H1 (cell line): ENCODE results near the gene ZNF219. TPM values are rescaled to one million over a fixed set of nuclear protein-coding genes. Genes with fewer than 3 reads are reported as not detected.

Experiments used
- CTCF ChIA-PET: fragments of 300-600 bp; sonication (Branson Sonifier 250); formaldehyde crosslinking; loops from one replicate; lab custom pipeline; 2021; ENCODE audit not compliant: partially characterized antibody; lab: Charles Lee
- POLR2A ChIA-PET: fragments of 300-600 bp; sonication (Branson Sonifier 250); formaldehyde crosslinking; loops from one replicate; lab custom pipeline; 2021; ENCODE audit warnings: inconsistent platforms; ENCODE audit not compliant: partially characterized antibody; lab: Charles Lee
- DNase-seq, 2 experiments: peaks; one replicate each; pipeline versions ENCODE4 v3.0.0 to v3.0.0-alpha.2; 2010 to 2022; ENCODE audit warnings: low spot score in 2 of 2, low read depth in 1 of 2, mixed read lengths in 1 of 2
- FAIRE-seq: peaks from 2 replicates; lab custom pipeline; 2011; peaks lifted over from hg19 to GRCh38; lab: Jason Lieb, UNC
- H2AFZ ChIP-seq: 2 replicates; pipeline ENCODE4 v1.8.1; 2012; ENCODE audit warnings: low read length, inconsistent platforms
- H2AK5ac ChIP-seq: 2 replicates; pipeline ENCODE4 v1.6.1; 2013; ENCODE audit warnings: low read depth, low read length
- H2BK120ac ChIP-seq: replicated peaks from 2 replicates; pipeline ENCODE3; 2013; ENCODE audit warnings: low read depth, low read length, inconsistent platforms
- H2BK12ac ChIP-seq: 2 replicates; pipeline ENCODE4 v1.6.1; 2013; ENCODE audit warnings: low read depth, low read length
- H2BK15ac ChIP-seq: 2 replicates; pipeline ENCODE4 v1.6.1; 2013; ENCODE audit warnings: low read length
- H2BK20ac ChIP-seq: 2 replicates; pipeline ENCODE4 v1.6.1; 2013; ENCODE audit warnings: low read length
- H2BK5ac ChIP-seq: 2 replicates; pipeline ENCODE4 v1.6.1; 2013; ENCODE audit warnings: low read depth, low read length
- H3K14ac ChIP-seq: 2 replicates; pipeline ENCODE4 v1.6.1; 2013; ENCODE audit warnings: inconsistent platforms; ENCODE audit not compliant: insufficient read length
- H3K18ac ChIP-seq: 2 replicates; pipeline ENCODE4 v1.6.1; 2013; ENCODE audit warnings: low read length; ENCODE audit errors: extremely low read depth
- H3K23ac ChIP-seq: 2 replicates; pipeline ENCODE4 v1.6.1; 2013; ENCODE audit warnings: inconsistent platforms; ENCODE audit not compliant: insufficient read length
- H3K23me2 ChIP-seq: 2 replicates; pipeline ENCODE4 v1.6.1; 2013; ENCODE audit warnings: low read depth, low read length
- H3K27ac ChIP-seq: 2 replicates; pipeline ENCODE4 v1.6.1; 2011; ENCODE audit warnings: low read depth, low read length, inconsistent platforms
- H3K27me3 ChIP-seq, 4 experiments: replicated peaks in 1 of 4; 1 replicate in 1 of 4; 2 replicates in 3 of 4; pipeline versions ENCODE4 v1.6.1 to v1.8.1; 2011 to 2013; ENCODE audit warnings: low read length in 3 of 4, mild to moderate bottlenecking in 3 of 4, inconsistent platforms in 2 of 4, mixed read lengths in 2 of 4, moderate library complexity in 1 of 4; ENCODE audit not compliant: control insufficient read depth in 3 of 4, insufficient read depth in 3 of 4; ENCODE audit errors: extremely low read depth in 1 of 4
- H3K36me3 ChIP-seq, 4 experiments: 2 replicates each; pipeline versions ENCODE4 v1.6.1 to v1.8.1; 2011 to 2013; ENCODE audit warnings: mild to moderate bottlenecking in 4 of 4, low read length in 3 of 4, moderate library complexity in 2 of 4, control low read depth in 1 of 4, inconsistent platforms in 1 of 4; ENCODE audit not compliant: insufficient read depth in 4 of 4, control insufficient read depth in 2 of 4
- H3K4ac ChIP-seq: replicated peaks from 2 replicates; pipeline ENCODE3; 2013; ENCODE audit warnings: low read length, low read depth, mixed read lengths, inconsistent platforms; ENCODE audit not compliant: insufficient read length
- H3K4me1 ChIP-seq, 4 experiments: replicated peaks in 1 of 4; 1 replicate in 1 of 4; 2 replicates in 3 of 4; pipeline versions ENCODE4 v1.6.1 to v1.8.1; 2011 to 2013; ENCODE audit warnings: low read length in 3 of 4, inconsistent platforms in 2 of 4, mixed read lengths in 1 of 4; ENCODE audit not compliant: insufficient read depth in 4 of 4, control insufficient read depth in 3 of 4
- H3K4me2 ChIP-seq, 2 experiments: 2 replicates each; pipeline versions ENCODE4 v1.6.1 to v1.8.1; 2011 to 2013; ENCODE audit warnings: low read depth in 2 of 2, low read length in 2 of 2, control low read depth in 1 of 2, inconsistent platforms in 1 of 2, mild to moderate bottlenecking in 1 of 2; ENCODE audit not compliant: insufficient read depth in 1 of 2
- H3K4me3 ChIP-seq, 4 experiments: fragments of 200-600, 300-600 bp in 1 of 4; sonication (generic), shearing (Covaris generic), sonication (Bioruptor Twin) in 1 of 4; 2 replicates each; pipeline versions ENCODE4 v1.5.1 to v1.8.1; 2011 to 2016; ENCODE audit warnings: low read length in 4 of 4, low read depth in 3 of 4, control low read depth in 2 of 4, inconsistent platforms in 2 of 4, mild to moderate bottlenecking in 2 of 4, mixed read lengths in 1 of 4, moderate library complexity in 1 of 4; ENCODE audit not compliant: insufficient read depth in 2 of 4; ENCODE audit errors: extremely low read depth in 1 of 4
- H3K56ac ChIP-seq: replicated peaks from 2 replicates; pipeline ENCODE3; 2013; ENCODE audit warnings: low read depth, mild to moderate bottlenecking, mixed read lengths, low read length, inconsistent platforms; ENCODE audit not compliant: insufficient read length
- H3K79me1 ChIP-seq: 2 replicates; pipeline ENCODE4 v1.6.1; 2013; ENCODE audit warnings: low read depth, low read length, control low read depth
- H3K79me2 ChIP-seq, 2 experiments: 2 replicates each; pipeline versions ENCODE4 v1.6.1 to v1.8.1; 2012 to 2013; ENCODE audit warnings: low read length in 2 of 2, mild to moderate bottlenecking in 2 of 2, inconsistent platforms in 1 of 2; ENCODE audit not compliant: insufficient read depth in 2 of 2, control insufficient read depth in 1 of 2
- H3K9ac ChIP-seq, 4 experiments: replicated peaks in 1 of 4; 1 replicate in 1 of 4; 2 replicates in 3 of 4; pipeline versions ENCODE4 v1.6.1 to v1.8.1; 2011 to 2013; ENCODE audit warnings: low read depth in 3 of 4, low read length in 3 of 4, control low read depth in 2 of 4, mild to moderate bottlenecking in 2 of 4, moderate library complexity in 2 of 4, inconsistent platforms in 1 of 4; ENCODE audit errors: extremely low read depth in 1 of 4
- H3K9me3 ChIP-seq, 2 experiments: 2 replicates each; pipeline versions ENCODE4 v1.6.1 to v1.8.1; 2012 to 2013; ENCODE audit warnings: mild to moderate bottlenecking in 2 of 2, moderate library complexity in 2 of 2, control low read depth in 1 of 2, inconsistent platforms in 1 of 2, low read depth in 1 of 2, low read length in 1 of 2, mixed read lengths in 1 of 2; ENCODE audit not compliant: insufficient read depth in 2 of 2
- H4K20me1 ChIP-seq, 2 experiments: replicated peaks in 1 of 2; 2 replicates each; pipeline versions ENCODE3 to v1.8.1; 2011 to 2013; ENCODE audit warnings: inconsistent platforms in 2 of 2, low read length in 2 of 2, mild to moderate bottlenecking in 1 of 2; ENCODE audit not compliant: insufficient read depth in 2 of 2, control insufficient read depth in 1 of 2
- H4K5ac ChIP-seq: 2 replicates; pipeline ENCODE4 v1.6.1; 2013; ENCODE audit warnings: low read length, low read depth, mixed read lengths, inconsistent platforms; ENCODE audit not compliant: insufficient read length
- H4K8ac ChIP-seq: 2 replicates; pipeline ENCODE4 v1.8.0; 2013; ENCODE audit warnings: mild to moderate bottlenecking, moderate library complexity, low read length, inconsistent platforms; ENCODE audit not compliant: insufficient read depth; ENCODE audit errors: extremely low read depth
- H4K91ac ChIP-seq: replicated peaks from 2 replicates; pipeline ENCODE3; 2013; ENCODE audit warnings: low read length, mixed read lengths, inconsistent platforms; ENCODE audit not compliant: insufficient read length
- ATF3 ChIP-seq: IDR thresholded peaks from 2 replicates; pipeline ENCODE4 v1.6.1; 2011; ENCODE audit warnings: low read depth, mild to moderate bottlenecking, low read length; ENCODE audit not compliant: insufficient read depth
- CBX5 ChIP-seq: fragments of 300-800, 300-1000 bp; sonication (generic); IDR thresholded peaks from 2 replicates; pipeline ENCODE4 v1.7.1; 2016; ENCODE audit warnings: antibody characterized with exemption, low read length, low read depth
- CREB1 ChIP-seq: IDR thresholded peaks from 2 replicates; pipeline ENCODE4 v1.6.1; 2012; ENCODE audit warnings: inconsistent platforms
- KDM5A ChIP-seq: fragments of 200-600 bp; IDR thresholded peaks from 2 replicates; pipeline ENCODE4 v1.7.1; 2012; ENCODE audit warnings: mild to moderate bottlenecking, low read length, inconsistent platforms, mixed read lengths
- NANOG ChIP-seq: IDR thresholded peaks from 2 replicates; pipeline ENCODE4 v1.6.1; 2011; ENCODE audit warnings: low read length, low read depth, mild to moderate bottlenecking, inconsistent platforms; ENCODE audit not compliant: insufficient read depth, poor library complexity, severe bottlenecking
- SAP30 ChIP-seq: fragments of 300-600 bp; sonication (generic); IDR thresholded peaks from 2 replicates; pipeline ENCODE4 v1.7.1; 2012; ENCODE audit warnings: low read length, moderate library complexity, mild to moderate bottlenecking, inconsistent platforms; ENCODE audit not compliant: insufficient read depth, insufficient replicate concordance
- WGBS, 2 experiments: shearing (Covaris generic) in 1 of 2; methylation state at CpG; one replicate each; pipeline versions ENCODE4 v1.1.6 to v1.1.7; 2013 to 2015; ENCODE audit warnings: low lambda C conversion rate in 2 of 2, mixed read lengths in 2 of 2, inconsistent platforms in 1 of 2, low coverage in 1 of 2, missing lambda C conversion rate in 1 of 2; ENCODE audit not compliant: insufficient replicate concordance in 2 of 2, insufficient coverage in 1 of 2, insufficient read length in 1 of 2; ENCODE audit errors: extremely low coverage in 1 of 2, missing lambda C conversion rate in 1 of 2; 5-methylcytosine and 5-hydroxymethylcytosine counted together
- polyA plus RNA-seq, 7 experiments: library from polyadenylated mRNA; depleted of rRNA in 3 of 7; stranded (reverse) in 5 of 7; unstranded in 2 of 7; fragments of >200 nt in 5 of 7; fragments of 200-250 nt in 2 of 7; gene quantifications; 1 replicate in 5 of 7; 2 replicates in 1 of 7; 4 replicates in 1 of 7; pipeline versions ENCODE4 v1.2.1 to v1.2.3, GENCODE V29; 2011 to 2013; ENCODE audit warnings: missing spikeins in 2 of 7, mixed read lengths in 2 of 7
- total RNA-seq: library from RNA; stranded (reverse); fragmentation: NEBNext Ultra II Directional; extraction: Animal tissue kit (Norgen Biotek cat#: 25700); gene quantifications from 2 replicates; pipeline ENCODE4 v1.2.1, GENCODE V29; 2021

ZNF219 gene
- total and polyA plus RNA-seq, 2 of the 8 experiments (the other 6 are each of a cell fraction or from before 2014, with no cell fraction given): 113 to 160 TPM

GRCh38 chr14:21120686-21121085 is 22.2 kb upstream of the ZNF219 start:
- Histone ChIP-seq H4K20me1 (no peaks in the 10 kb centered on the region), H3K23me2 (no peaks in the 10 kb centered on the region), H2BK15ac (no peak overlapping the region), H4K5ac (no peak overlapping the region), H3K79me2 (no peaks in the 10 kb centered on the region), H4K8ac (no peak overlapping the region), H3K4me1 (no peaks in the 10 kb centered on the region), H3K56ac (no peak overlapping the region), H3K9me3 (no peaks in the 10 kb centered on the region), H3K14ac (no peak overlapping the region), H2BK5ac (no peak overlapping the region), H3K36me3 (no peaks in the 10 kb centered on the region), H3K4ac (no peak overlapping the region), H3K23ac (no peak overlapping the region), H3K18ac (no peak overlapping the region), H3K27ac (no peak overlapping the region), H3K9ac (no peak overlapping the region), H3K4me2 (no peak overlapping the region), H3K4me3 (no peak overlapping the region), H3K79me1 (no peaks in the 10 kb centered on the region), H2AK5ac (no peak overlapping the region), H2AFZ (no peak overlapping the region), H2BK12ac (no peak overlapping the region), H4K91ac (no peak overlapping the region), H2BK120ac (no peak overlapping the region), H2BK20ac (no peak overlapping the region), H3K27me3 (no peaks in the 10 kb centered on the region)
- POLR2A ChIA-PET: no interaction called here
- CTCF ChIA-PET: interaction anchor here (5.7 kb wide), 1 partner anchor 15 kb away, joined by 28 read pairs; no protein-coding TSS in a partner anchor
- WGBS, 2 experiments: 78% methylated on average over 6 of the region's 6 CpGs; no CpG with 5 or more reads in 1 of the 2 experiments
- TF ChIP-seq CBX5 (no peak), CREB1 (no peak), NANOG (no peak), KDM5A (no peak), SAP30 (no peak), ATF3 (no peak)
- no peak for DNase-seq
- FAIRE-seq: no peak
